Breast epithelium (tissue), 4 donors: ENCODE measurements around the gene CCL18. TPM values are rescaled to one million over a fixed set of nuclear protein-coding genes. Genes with fewer than 3 reads are reported as not detected.

Experiments used
- DNase-seq, 2 donors: peaks; one replicate each; pipeline ENCODE4 v3.0.0-alpha.2; 2019; ENCODE audit warnings: low spot score in 2 of 2
- H3K27ac ChIP-seq, 2 donors: fragments of 200-600 bp; sonication (generic) in 1 of 2; one replicate each; pipeline ENCODE4 v1.5.1; 2016 to 2019; ENCODE audit warnings: mild to moderate bottlenecking in 1 of 2
- H3K27me3 ChIP-seq, 2 donors: fragments of 200-600 bp; sonication (generic) in 1 of 2; one replicate each; pipeline versions ENCODE4 v1.5.1 to v1.6.0; 2017 to 2019; ENCODE audit warnings: control low read depth in 1 of 2, mild to moderate bottlenecking in 1 of 2
- H3K36me3 ChIP-seq: fragments of 200-600 bp; one replicate; pipeline ENCODE4 v1.5.1; 2019
- H3K4me1 ChIP-seq, 2 donors: fragments of 200-600 bp; sonication (generic); one replicate each; pipeline ENCODE4 v1.5.1; 2016 to 2019; ENCODE audit warnings: control low read depth in 1 of 2
- H3K4me3 ChIP-seq, 3 donors: fragments of 200-600 bp; sonication (generic); 1 replicate in 2 of 3; 2 replicates in 1 of 3; pipeline ENCODE4 v1.5.1; 2016 to 2019; ENCODE audit warnings: mild to moderate bottlenecking in 3 of 3, moderate library complexity in 2 of 3
- H3K9me3 ChIP-seq, 2 donors: fragments of 200-600 bp; sonication (generic) in 1 of 2; one replicate each; pipeline ENCODE4 v1.5.1; 2016 to 2019; ENCODE audit warnings: control low read depth in 1 of 2
- CTCF ChIP-seq, 3 donors: fragments of 450-650 bp; IDR thresholded peaks; one replicate each; pipeline ENCODE4 v1.5.1; 2016 to 2017; ENCODE audit warnings: antibody characterized with exemption in 3 of 3, mild to moderate bottlenecking in 3 of 3, moderate library complexity in 3 of 3
- POLR2A ChIP-seq: fragments of 450-650 bp; IDR thresholded peaks from one replicate; pipeline ENCODE4 v1.6.1; 2016; ENCODE audit warnings: antibody characterized with exemption, mild to moderate bottlenecking, moderate library complexity
- POLR2AphosphoS5 ChIP-seq, 3 donors: sonication (generic); formaldehyde crosslinking; IDR thresholded peaks; one replicate each; pipeline ENCODE4 v1.6.1; 2017; ENCODE audit warnings: antibody characterized with exemption in 3 of 3
- intact Hi-C: fragments of 100-400 bp; cut with DNase I; formaldehyde crosslinking; loops from one replicate; pipeline ENCODE4 v1.15.1; 2023; ENCODE audit warnings: low total_unique reads
- total RNA-seq, 3 donors: library from RNA; depleted of rRNA; stranded (reverse); fragments of >200 nt; gene quantifications; one replicate each; pipeline ENCODE4 v1.1.0, GENCODE V29; 2016

CCL18 gene
- total RNA-seq, 3 donors from 2014 or later, result 1.3 to 116 TPM; not detected in 1

DNA sequence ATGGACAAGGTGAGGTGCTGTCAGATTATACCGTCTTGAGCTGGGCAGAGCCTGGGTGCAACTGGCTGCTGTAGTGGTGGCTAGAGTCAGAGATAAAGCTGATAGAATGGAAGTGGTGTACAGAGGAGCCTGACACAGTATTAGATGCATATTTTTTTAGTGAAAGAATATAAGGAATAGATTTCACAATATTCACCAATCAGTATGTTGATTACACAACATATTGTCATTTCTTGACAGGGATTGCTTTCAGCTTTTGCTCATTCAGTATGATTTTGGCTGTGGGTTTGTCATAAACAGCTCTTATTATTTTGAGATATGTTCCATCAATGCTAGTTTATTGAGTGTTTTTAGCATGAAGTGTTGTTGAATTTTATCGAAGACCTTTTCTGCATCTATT lies 44.6 kb upstream of the CCL18 start:
- intact Hi-C loops, result no loop called here
- TF ChIP-seq POLR2AphosphoS5 (IDR thresholded peaks at IDR 0.05) (no peak), POLR2A (no peak), CTCF (IDR thresholded peaks at IDR 0.05) (no peak)
- no peak overlapping the region for H3K4me3 ChIP-seq

GRCh38 chr17:36024106-36024869 lies 39.8 kb upstream of the CCL18 start:
- H3K27me3 ChIP-seq, result no peaks in the 10 kb centered on the region
- TF ChIP-seq POLR2AphosphoS5 (IDR thresholded peaks at IDR 0.05) (no peak), POLR2A (no peak), CTCF (IDR thresholded peaks at IDR 0.05) (no peak)
- no peak for DNase-seq
- H3K9me3 ChIP-seq, result no peaks in the 10 kb centered on the region
- intact Hi-C loops, result no loop called here
- H3K36me3 ChIP-seq, result no peaks in the 10 kb centered on the region
- H3K4me1 ChIP-seq, result no peaks in the 10 kb centered on the region
- no peak overlapping the region for H3K4me3 ChIP-seq
- no peak overlapping the region for H3K27ac ChIP-seq

More for the DNA sequence above, 44.6 kb upstream of the CCL18 start:
- Histone ChIP-seq H3K27me3 (no peaks in the 10 kb centered on the region), H3K36me3 (no peaks in the 10 kb centered on the region), H3K27ac (no peak overlapping the region), H3K4me1 (no peaks in the 10 kb centered on the region), H3K9me3 (no peaks in the 10 kb centered on the region)
- DNase-seq, result no peak

- intact Hi-C loops, result no loop called here
- H3K4me1 ChIP-seq, result no peaks in the 10 kb centered on the region
- H3K36me3 ChIP-seq, result no peaks in the 10 kb centered on the region
- no peak overlapping the region for H3K27ac ChIP-seq
- DNase-seq, result no peak
- H3K9me3 ChIP-seq, result no peaks in the 10 kb centered on the region
- no peak for TF ChIP-seq POLR2AphosphoS5 (IDR thresholded peaks at IDR 0.05)
- TF ChIP-seq CTCF (IDR thresholded peaks at IDR 0.05), result no peak
- TF ChIP-seq POLR2A, result no peak
- no peaks in the 10 kb centered on the region for H3K27me3 ChIP-seq
- H3K4me3 ChIP-seq, result no peak overlapping the region
Observed at GRCh38 chr17:36027761-36028160, 36.3 kb upstream of the CCL18 start.

DNA sequence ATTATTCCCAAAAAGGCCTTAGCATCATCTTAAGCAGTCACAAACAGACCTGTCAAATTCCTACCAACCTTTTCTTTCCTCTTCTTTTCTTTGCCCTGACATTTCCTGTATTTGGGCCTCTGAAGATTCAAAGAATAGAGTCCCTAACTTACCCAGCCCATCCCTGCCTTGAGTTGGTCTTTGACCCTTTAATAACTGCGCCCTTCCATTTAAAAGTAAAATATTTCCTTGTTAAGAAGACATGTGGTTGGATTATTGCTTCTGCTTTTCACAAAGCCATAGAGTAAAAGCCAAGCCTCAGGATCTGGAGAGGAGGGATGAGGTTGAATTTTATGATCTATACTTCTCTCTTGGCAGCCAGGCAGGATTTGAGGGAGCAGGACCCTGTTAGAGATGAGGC lies 33.1 kb upstream of the CCL18 start:
- H3K27me3 ChIP-seq, result no peaks in the 10 kb centered on the region
- no peaks in the 10 kb centered on the region for H3K36me3 ChIP-seq
- H3K4me1 ChIP-seq, result no peaks in the 10 kb centered on the region
- intact Hi-C loops, result no loop called here
- TF ChIP-seq POLR2A, result no peak
- TF ChIP-seq CTCF (IDR thresholded peaks at IDR 0.05), result no peak
- TF ChIP-seq POLR2AphosphoS5 (IDR thresholded peaks at IDR 0.05), result no peak
- no peak overlapping the region for H3K27ac ChIP-seq
- H3K9me3 ChIP-seq, result no peaks in the 10 kb centered on the region
- DNase-seq, result no peak
- no peak overlapping the region for H3K4me3 ChIP-seq

GRCh38 chr17:36034127-36034526 lies 29.9 kb upstream of the CCL18 start:
- TF ChIP-seq POLR2AphosphoS5 (IDR thresholded peaks at IDR 0.05) (no peak), CTCF (IDR thresholded peaks at IDR 0.05) (no peak), POLR2A (no peak)
- Histone ChIP-seq H3K9me3 (no peaks in the 10 kb centered on the region), H3K27me3 (no peaks in the 10 kb centered on the region), H3K27ac (no peak overlapping the region), H3K4me3 (no peak overlapping the region), H3K4me1 (no peaks in the 10 kb centered on the region), H3K36me3 (no peaks in the 10 kb centered on the region)
- intact Hi-C loops, result no loop called here
- no peak for DNase-seq
